Stimulated activated CD8-positive, alpha-beta memory T cell treated with anti-CD3 and anti-CD28 coated beads, Interleukin-15, amount 100 ng/mL, for 4 hours (primary cell): Measurements from ENCODE around the gene SENP6.
"Not testable (repeated sequence)": the region's sequence is repeated elsewhere in the genome, so short reads cannot be mapped to it uniquely, and the experiment has no call there.

Source experiments
- DNase-seq, 2 donors: peaks; one replicate each; pipeline ENCODE4 v3.0.0-alpha.2; 2020; ENCODE audit warnings: low read depth in 2 of 2

The SENP6 gene

DNA sequence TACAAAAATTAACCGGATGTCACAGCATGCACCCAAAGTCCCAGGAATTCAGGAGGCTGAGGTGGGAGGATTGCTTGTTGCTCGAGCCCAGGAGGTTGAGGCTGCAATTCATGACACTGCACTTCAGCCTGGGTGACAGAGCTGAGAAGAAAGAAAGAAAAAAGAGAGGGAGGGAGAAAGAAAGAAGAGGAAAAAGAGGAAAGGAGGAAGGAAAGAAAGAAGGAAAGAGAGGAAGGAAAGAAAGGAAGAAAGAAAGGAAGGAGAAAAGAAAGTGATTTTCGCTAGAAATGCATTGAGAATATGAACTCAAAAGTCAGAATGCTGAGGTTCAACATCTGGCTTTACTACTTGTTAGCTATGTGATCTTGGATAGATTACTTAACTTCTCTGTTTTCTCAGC, 6.6 kb downstream of the SENP6 start:
- DNase-seq = no peak

DNA sequence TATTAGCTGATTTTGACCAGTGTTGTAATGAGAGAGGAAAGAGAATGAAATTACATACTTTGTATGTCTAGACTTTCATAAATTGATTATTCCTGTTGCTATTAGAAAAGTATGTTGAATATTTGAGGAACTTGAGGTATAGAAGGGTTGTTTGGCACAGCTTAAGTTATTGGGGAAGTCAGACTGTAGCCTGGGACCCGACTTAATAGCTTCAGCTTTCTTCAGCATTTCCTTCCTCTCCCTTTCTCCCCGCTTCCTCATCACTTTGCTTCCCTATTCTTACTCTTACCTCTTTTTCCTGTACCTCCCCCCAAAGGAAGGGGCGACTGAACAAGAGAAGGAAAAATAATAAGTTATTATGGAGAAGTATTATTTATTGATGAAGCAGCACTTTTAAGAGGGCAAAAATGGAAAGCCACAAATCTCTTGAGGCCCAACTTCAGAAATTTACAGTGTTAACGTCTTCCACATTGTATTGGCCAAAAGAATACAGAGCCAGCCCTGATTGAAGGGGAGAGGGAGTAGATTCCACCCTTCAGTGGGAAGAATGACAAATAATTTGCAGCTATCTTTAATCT, 7.4 kb downstream of the SENP6 start:
- DNase-seq = no peak

DNA sequence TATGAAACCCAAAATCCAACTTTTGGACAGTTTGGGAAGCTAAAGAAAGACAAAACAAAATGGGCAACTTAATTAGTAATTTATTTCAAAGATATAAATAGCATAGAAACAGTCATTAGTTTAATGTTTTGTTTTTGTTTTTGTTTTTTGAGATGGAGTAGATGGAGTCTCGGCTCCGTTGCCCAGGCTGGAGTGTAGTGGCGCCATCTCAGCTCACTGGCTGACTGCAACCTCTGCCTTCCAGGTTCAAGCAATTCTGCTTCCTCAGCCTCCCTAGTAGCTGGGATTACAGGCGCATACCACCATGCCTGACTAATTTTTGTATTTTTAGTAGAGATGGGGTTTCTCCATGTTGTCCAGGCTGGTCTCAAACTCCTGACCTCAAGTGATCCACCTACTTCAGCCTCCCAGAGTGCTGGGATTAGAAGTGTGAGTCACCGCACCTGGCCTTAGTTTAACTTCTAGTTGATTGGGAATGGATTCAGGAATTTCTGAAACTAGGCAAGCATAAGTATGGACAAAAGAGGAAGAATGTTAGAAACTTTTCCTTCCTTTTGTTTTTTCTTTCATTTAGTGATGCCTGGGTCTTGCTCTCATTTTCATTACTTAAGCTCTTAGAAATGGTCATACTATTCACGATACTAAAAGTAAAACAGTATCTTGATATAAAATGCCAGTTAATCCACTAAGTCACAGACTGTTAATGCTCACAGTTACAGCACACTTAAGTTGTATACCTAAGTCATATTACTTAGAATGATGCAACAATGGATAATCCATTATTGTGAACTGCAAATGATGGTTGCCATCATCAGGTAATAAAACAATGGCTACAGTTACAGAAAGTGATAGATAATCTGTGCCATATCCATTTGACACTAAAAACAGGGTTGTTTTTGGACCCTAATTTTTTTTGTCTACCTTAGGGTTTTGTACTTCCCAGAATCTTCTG, 8.2 kb downstream of the SENP6 start:
- DNase-seq = no peak

DNA sequence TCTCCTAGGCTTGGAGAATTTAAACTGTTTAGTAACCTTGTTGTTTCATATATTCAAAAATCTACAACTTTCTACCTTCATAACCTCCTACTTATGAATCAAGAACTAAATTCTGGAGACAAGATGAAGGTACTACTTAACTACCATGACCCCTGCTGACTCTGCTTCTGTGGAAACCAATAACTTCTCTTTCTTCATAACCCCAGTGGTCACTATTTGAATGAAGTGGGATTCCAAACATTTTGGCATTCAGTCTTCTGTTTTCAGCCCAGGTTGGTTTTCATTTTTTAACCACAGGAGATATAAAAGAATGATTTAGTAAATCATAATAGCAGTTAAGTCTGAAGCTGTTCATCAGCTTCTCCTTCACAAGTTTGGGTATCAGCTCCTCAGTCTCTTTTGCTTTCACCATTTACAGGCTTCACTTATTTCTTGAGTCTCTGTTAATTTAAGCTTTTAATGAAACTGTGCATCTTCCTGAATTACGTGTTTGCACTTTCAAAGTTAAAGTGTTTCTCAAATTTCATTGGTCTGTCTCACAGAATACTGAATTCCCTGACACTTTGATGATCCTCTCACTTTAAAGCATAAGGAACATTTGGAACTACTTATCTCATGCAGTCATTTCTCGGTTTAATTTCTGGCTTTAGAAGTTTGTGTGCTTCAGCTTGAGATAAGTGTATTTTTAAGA, 9.5 kb downstream of the SENP6 start:
- no peak for DNase-seq

DNA sequence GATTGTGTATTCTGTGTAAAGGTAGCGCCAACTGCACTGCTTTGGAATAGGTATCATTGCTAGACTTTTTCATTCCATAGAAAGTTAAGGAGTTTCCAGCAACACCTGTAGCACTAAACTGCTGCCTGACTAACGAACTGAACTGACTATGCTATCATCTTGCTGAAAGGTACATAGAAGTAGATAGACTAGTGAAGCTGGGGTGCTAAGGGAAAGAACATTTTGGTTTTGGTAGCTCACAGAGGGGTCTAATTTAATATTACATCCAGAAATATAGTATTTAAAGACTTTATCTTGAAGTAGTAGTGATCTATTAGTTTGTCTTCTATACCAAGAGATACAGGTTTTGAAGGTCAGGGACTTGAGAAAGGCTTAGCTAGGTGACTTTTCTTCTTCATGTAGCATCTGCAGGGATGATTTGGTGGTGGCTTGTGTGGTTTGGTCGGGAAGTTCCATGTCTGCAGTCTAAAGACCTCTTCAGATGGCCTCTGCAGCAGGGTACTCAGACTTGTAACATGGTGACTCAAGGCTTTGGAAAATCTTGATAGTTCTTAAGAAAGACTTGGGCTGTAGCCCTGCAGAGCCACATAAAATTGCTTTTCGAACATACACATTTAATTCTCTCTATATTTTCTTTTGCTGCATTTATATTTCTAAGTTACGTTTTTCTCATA, 10.2 kb downstream of the SENP6 start:
- peak; percentile 16 to 31 for DNase-seq

DNA sequence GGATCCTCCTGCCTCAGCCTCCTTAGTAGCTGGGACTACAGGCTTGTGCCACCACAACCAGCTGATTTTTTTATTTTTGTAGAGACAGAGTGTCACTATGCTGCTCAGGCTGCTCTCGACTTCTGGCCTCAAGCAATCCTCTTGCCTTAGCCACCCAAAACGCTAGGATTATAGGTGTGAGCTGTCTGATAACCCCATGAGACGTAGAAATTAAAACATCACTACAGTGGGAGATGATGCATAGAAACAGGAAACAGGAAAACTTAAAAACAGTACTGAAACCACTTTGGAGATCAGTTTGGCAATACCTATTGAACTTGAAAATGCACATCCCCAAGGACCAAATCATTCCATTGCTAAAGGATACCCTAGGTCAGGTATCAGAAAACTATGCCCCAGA, 10.8 kb downstream of the SENP6 start:
- no peak for DNase-seq

DNA sequence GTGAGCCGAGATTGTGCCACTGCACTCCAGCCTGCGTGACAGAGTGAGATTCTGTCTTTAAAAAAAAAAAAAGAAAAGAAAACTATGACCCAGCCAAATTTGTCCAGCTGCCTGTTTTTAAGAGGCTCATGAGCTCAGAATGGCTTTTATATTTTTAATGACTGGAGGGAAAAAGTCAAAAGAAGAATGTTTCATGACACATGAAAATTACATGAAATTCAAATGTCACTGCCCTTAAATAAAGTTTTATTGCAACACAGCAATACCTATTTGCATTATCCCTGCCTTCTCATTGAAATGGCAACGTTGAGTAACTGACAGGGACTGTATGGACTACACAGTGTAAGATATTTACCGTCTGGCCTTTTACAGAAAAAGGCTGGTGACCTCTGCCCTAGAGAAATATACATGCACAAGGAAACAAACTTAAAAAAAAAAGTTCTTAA, 11.4 kb downstream of the SENP6 start:
- no peak for DNase-seq

DNA sequence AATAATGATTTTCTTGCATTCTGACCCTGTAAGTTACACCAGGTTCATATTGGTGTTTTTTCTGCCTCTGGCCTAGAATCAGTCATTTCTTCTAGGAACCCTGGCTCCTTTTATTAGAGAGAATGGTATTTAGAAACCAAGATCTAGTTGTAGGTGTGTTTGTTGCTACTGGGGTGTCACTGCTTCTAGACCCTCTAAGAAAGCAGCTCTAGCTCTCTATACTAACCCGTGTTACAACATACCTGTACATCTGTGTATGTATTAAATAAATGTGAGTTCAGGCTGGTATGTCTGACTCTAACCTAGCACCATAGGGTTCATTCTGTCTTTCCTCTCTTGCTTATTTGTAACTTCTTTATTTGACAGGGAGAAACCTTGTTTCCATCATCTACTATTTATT, 16.8 kb downstream of the SENP6 start:
- no peak for DNase-seq

DNA sequence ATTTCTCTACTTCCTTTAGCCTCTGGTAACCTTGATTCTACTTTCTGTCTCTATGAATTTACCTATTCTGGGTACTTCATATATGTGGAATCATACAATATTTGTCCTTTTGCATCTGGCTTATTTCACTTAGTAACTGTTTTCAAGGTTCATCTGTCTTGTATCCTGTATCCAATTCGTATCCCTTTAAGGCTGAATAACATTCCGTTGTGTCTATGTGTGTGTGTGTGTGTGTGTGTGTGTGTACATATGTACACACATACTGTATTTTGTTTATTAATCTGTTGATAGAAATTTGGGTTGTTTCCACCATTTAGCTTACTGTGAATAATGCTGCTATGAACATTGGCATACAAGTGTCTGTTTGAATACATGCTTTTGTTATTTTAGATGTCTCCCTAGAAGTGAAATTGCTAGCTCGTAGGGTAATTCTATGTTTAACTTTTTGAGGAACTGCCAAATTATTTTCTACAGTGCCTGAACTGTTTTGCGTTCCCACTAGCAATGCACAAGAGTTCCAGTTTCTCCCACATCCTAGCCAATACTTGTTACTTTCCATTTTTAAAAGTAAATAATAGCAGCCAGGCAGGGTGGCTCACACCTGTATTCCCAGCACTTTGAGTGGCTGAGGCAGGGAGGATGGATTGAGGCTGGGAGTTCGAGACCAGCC, 17.7 kb downstream of the SENP6 start:
- no peak for DNase-seq

DNA sequence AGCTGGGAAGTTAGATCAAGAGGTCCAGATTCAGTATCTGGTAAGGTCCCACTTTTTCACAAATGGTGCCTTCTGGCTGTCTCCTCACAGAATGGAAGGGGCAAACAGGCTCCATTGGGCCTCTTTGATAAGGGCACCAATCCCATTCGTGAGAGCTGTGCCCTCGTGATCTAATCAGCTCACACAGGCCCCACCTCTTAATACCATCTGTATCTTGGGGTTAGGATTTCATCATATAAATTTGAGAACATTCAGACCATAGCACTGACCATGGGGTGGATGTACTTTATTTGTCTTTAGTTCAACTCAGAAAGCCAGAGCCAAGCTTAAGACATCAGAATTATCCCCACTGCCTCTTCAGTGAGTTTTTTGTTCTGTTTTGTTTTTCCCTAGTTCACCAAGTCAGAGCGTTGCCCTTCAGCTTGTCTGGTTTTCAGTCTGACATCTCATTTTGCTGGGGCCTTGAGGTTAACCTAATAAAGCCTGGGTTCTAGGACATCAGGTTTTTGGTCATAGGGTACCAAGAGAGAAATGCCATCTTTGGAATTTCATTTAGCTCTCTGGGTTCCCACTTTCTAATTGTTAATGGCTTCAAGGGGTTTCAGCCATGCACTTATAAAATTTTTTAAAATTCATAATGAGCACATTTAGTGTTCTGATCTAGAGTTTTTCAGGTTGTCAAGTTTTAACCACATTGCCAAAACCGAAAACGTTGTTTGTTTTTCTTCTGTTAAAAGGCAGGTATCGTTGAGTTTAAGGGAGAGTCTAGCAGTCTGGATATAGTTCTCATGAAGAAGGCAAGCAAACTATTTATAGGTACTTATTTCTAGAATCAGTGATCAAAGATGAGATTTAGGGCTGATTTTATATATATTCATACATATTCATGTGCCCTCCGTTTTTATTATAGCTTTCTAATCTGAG, 19.0 kb downstream of the SENP6 start:
- no peak for DNase-seq

DNA sequence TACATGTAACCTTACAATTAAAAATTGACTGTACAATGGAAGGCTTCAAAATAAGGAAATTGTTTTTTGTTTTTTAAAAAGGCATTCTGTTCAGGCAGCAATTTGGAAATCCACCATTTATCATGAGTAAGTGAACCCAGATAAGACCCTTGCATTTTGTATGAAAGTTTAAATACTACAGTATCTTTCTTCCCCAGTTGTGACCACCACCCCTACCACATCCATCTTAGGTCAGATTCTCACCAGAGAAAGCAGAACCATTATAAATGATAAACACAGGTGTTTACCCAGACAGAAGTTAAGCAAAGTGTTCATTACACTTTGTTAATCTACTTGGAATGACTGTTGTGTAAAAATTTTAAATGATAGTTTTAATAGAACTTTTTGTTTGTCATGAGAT, 20.2 kb downstream of the SENP6 start:
- no peak for DNase-seq

DNA sequence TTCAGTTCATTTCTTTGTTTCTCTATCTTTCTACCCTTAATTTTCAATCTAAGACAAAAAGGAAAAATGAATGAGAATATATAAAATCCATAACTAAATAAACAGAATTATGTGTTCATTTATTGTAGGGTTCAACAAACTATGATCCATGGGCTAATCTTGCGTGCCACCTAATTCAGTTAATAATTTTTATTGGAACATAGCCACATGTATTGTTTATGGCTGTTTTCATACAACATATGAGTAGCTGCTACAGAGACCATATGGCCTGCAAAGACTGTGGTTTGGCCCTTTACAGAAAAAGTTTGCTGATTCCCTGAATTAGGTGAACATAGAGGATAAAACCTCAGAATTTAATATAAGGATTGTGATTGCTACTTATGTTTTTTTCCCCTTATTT, 21.8 kb downstream of the SENP6 start:
- DNase-seq = no peak

DNA sequence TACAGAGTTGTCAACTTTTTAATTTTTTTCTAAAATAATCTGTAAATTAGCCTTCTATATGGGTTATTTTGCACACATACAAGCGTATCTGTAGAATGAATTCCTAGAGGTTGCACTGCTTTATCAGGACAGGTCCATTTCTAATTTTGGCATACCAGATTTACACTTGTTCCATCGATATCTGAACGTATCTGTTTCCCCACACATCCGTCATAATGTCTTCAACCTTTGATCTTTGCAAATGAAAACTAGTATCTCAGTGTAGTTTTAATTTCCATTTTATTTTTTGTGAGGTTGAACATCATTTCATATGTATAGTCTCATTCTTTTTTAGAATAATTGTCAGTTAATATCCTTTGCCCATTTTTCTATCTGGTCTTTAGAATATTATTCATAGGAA, 22.7 kb downstream of the SENP6 start:
- DNase-seq = no peak

DNA sequence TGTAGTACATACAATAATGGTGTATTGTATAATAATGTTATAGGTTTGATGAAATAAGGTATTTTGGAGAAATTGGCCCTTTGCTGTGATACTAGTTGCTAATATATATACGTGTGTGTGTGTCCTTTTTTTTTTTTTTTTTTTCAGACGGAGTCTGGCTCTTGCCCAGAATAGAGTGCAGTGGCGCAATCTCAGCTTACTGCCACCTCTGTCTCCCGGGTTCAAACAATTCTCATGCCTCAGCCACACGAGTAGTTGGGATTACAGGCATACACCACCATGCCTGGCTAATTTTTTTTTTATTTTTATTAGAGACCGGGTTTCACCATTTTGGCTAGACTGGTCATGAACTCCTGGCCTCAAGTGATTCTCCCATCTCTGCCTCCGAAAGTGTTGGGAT, 23.3 kb downstream of the SENP6 start:
- no peak for DNase-seq

DNA sequence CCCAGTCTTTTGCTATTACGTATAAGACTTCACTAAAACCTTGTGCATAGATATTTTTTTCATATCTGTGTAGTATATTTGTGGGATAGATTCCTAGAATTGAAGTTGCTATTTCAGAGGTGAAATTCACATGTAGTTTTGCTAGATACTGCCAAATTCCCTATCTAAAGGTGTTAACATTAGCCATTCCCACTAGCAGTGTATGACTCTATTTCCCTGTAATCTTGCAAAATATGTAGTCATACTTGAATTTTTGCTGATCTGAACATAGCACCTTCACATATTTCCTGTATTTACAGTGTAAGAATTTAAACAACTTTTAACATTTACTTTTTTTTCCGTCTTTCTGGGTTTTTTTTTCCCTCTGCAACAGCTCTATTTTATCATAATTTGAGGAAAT, 24.9 kb downstream of the SENP6 start:
- DNase-seq = no peak

DNA sequence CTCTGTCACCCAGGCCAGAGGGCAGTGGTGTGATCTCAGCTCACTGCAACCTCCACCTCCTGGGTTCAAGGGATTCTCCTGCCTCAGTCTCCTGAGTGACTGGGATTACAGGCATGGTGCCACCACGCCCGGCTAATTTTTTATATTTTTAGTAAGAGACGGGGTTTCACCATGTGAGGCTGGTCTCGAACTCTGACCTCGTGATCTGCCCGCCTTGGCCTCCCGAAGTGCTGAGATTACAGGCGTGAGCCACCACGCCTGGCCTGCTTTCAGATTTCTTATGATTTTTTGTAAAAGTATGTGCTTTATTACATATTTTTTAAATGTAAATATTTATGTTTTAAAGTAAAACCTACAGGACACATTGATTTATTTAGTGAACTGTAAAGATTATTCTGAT, 26.0 kb downstream of the SENP6 start:
- not testable (repeated sequence) for DNase-seq

DNA sequence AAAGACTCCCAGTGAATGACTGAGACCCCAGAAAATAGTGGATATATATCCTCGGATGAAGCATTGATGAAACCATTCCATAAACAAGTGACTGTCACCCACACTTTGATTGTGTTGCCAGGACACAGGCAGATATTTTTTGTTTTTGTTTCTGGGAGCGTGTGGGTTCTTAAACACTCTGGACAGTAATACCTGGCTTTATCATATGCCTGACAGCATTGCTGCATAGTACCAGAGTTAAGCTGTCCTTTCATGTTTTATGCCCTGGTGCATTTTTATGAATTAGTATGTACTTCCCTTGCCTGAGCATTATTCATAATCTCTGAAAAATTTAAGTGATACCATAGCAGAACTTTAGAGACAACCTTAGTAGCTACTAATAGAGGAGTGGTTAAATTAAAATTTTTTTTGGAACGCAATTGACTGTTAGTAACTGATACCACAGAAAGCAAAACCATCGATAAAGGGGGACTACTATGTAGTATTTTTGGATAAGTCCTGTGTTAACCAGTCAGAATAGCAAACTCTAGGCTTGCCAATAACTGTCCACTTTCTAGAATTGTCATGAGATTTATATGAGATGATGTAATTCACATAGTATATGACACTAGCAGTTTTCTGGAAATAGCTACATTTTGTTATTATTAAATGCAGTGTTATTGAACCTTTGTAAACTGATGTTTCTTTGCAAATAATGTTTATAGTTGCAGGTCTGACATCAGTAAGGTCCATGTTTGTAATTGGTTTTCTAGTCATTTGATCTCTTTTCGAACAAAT, 30.4 kb downstream of the SENP6 start:
- DNase-seq = no peak

DNA sequence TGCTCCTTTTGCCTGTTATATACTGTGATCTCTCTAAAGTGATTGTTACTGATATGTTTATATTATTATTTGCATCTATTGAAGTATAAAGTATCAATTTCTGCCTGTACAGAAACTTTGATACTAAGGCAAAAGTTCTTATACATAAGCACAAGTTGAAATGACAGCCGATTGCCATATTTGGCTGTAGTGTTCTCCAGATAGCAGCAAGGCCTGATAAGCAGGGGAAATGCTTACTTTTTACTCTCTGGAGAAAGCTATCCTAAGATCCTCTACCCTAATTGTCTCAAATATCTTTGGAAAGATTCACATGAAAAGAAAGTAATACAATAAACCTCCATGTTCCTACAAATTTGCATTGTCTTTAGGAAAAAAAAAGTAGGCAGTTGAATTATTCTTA, 31.4 kb downstream of the SENP6 start:
- no peak for DNase-seq

DNA sequence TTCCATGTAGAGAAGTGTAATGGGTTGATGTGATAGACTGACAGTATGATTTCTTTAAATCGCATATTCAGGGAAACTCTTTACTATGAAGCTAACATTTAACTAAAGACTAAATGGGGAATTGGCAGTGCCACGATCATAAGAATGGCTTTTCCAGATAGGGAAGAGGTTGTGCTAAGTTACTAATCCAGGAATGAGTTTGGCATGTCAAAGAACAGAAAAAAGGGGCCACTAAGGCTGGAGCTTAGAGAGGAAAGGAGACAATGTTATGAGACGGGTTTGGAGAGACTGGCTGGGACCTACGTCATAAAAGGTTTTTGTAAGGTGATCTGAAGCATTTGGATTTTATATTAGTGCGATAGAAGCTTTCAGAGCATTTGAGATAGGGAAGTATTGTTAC, 40.6 kb downstream of the SENP6 start:
- DNase-seq = no peak

DNA sequence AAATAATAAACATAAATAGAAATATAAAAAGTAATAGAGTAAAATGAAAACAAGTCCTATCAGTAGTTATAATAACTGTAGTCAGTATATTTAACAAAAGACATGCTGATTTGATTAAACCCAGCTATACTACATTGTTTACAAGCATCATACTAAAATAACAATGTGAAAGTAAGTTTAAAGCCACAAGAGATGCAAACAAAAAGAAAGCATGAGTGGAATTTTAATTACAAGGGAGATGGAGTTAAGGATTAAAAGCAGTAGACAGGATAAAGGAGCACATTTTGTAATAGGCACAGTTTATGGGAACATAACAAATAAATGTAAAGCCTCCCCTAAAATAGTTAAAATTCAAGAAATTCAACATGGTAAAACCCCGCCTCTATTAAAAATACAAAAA, 41.5 kb downstream of the SENP6 start:
- no peak for DNase-seq
